Hippocampal formation (tissue), 2 donors: ENCODE measurements around the gene FCN3.

Experiments used
- DNase-seq, 2 donors: peaks; one replicate each; lab custom pipeline; 2025; lab: John Stamatoyannopoulos, UW

FCN3 gene

DNA sequence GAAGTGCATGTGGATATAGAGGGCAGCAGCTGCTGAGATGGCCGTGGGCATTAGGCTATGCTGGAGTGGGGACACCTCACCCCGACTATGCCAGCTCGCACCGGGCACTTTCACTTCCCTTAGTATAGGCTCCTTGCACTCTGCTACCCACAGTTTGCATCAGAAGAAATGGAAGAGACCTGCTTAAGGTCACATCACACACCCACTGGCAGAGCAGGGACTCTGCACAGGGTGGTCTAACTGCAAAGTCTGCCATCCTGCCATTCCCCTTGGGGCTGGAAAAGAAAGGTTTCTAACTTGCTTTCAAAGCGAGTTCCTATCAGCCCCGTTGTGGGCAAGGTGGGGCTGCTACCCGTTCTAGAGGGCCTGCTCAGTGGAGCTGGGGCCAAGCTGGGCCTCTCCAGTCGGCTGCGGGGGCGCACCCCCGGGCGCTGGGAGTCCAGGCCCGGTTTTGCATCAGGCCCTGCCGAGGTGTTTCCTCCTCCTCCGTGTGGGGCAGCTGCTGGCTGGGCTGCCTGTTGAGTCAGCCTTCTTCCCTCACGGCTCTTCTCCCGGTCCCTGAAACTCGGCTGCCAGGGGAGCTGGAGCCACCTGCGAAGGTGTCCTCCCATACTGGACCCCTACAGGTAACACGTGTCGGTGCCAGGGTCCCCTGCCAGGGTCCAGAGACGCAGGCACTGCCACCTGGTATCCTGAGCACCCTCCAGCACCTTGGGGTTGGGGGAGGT lies 32.9 kb downstream of the FCN3 start, which contains the start of gene SYTL1:
SYTL1 (plus strand) TSS at position 498 of the 728 bp plus-strand sequence. CDS start 3,313 bp downstream, outside the sequence.
- no peak for DNase-seq

DNA sequence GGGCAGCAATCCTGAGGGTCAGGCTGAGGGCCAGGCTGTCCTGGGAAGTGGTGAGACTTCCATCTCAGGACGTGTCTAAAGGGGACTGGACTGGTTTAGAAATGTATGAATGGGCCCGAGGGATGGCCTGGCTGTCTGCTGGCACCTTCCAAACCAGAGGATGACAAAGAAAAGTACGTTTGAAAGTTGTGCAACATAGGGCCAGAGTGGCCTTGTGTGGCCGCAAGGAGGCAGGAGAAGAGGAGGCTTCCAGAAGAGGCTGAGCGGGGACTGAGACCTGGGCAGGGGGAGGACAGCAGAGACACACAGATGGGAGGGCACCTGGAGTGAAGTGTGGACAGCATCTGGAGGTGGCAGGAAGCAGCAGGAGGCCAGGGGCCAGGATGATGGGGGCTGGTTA lies 35.4 kb downstream of the FCN3 start:
- no peak for DNase-seq

- no peak for DNase-seq
These were observed 35.9 kb downstream of the FCN3 start for GRCh38 chr1:27338751-27339150.

- DNase-seq, result no peak
These were observed 37.9 kb downstream of the FCN3 start for GRCh38 chr1:27336756-27337155.

GRCh38 chr1:27335506-27336422 lies 38.9 kb downstream of the FCN3 start:
- DNase-seq, result no peak

- DNase-seq, result no peak
These were observed 40.8 kb downstream of the FCN3 start for GRCh38 chr1:27333717-27334279.

DNA sequence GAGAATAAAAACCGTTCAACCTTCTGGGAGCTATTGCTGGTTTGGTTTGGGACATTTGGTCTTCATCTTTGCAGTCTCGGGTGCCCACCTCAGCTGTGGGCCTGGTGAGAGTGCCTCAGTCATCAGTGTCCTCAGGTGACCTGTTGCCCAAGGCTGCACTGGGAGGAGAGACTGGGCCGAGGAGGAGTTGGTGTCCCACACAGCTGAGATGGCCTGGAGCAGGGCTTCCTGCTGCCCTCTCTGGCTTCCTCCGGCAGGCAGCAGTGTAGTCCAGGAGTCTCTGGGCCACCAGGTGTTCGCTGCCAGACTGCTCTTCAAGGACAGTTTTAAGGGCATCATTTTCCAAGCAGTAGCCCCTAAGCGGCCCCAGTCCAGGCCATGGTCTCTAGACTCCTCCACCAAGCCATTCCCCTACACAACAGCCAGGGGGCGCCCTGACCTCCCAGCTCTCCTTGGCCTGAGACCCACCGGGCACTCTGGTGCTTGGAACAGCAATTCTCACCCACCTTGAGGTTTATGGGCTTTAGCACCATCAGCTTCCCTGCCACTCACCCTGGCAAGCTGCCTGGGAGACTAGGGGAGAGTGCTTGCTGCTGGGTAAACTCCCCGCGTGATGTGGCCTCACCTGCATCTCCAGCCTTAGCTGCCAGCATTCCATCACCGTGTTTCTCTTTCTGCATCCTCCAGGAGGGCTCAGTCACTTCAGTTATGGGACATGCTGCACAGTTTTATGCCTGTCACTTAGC lies 41.9 kb downstream of the FCN3 start:
- no peak for DNase-seq

DNA sequence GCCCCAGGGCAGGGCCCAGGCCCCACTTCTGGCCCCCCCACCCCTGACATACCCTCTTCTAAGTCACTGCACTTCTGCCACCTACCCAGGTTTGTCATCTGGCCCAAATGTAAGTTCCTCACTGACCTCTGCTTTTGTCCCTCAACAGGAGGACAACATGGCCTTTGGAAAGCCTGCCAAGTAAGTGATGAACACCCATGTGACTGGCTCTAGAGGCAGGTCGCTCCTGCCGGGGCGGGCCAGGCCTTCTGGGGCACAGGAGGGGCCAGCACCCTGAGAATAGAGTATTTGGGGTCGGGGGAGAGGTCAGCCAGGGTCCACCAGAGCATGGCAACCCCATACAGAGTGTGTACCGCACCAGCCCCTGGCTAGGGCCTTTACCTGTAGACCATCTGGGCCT lies 42.7 kb downstream of the FCN3 start:
- no peak for DNase-seq

DNA sequence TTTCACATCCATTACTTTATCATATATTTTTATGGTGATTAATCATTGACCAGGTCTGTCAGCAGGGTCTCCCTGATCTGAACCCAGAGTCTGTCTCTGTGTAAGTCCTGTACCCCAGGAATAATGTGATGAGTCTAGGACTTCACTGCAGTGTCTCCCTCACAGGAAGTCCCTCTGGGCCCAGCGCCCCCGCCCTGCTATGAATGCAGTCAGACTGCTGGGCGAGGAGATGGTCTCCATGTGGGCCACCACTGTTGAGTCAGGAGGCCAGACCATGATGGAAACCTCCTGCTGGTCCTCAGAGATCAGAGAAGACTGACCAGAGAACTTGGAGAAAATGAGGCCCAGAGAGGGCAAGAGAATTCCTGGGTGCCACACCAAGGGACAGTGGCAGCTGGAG lies 43.2 kb downstream of the FCN3 start:
- DNase-seq, result no peak

DNA sequence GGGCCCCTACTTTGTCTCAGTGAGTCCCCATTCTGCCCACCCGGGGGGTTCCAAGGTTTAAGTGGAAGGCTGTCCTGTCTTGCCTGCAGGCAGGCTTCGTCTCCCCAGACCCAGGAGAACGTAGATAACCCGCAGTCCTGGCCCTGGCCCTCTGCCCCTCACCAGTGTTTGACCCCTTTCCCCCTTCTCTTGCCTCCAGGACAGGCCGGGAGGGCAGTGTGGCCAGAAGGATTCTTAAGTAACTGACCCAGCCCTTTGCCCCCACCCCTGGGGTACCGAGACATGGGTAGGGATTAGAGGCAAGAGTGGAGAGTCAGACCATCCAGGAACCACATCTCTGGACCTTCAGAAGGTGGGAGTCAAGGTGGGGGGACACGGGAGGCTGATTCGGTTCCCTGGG lies 43.8 kb downstream of the FCN3 start:
- no peak for DNase-seq

DNA sequence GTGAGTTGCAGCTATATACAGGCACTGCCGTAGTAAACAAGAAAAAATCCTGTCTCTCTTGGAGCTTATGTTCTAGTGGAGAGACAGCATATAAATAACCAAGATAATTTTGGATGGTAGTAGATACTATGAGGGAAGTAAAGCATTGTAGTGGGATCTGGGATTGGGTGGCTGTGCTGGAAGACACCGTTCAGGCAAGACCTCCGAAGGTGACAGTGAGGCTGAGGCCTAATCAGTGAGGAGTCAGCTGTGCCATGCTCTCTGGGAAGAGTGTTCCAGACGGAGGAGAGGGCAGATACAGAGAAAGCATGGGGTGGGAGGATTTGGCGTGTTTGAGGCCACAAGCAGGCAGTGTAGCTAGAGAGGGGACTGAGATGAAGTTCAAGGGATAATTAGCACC lies 46.7 kb downstream of the FCN3 start:
- no peak for DNase-seq

- DNase-seq, result no peak
These were observed 49.3 kb downstream of the FCN3 start for GRCh38 chr1:27325286-27325685.

- no peak for DNase-seq
These were observed 51.9 kb downstream of the FCN3 start for GRCh38 chr1:27322569-27323240.

GRCh38 chr1:27321813-27322568 lies 52.6 kb downstream of the FCN3 start, which contains the start of gene TMEM222:
Gene TMEM222 (plus strand): TSS chr1:27322163. CDS start chr1:27322198, 35 bp downstream.
- peak; percentile 96 to 98 for DNase-seq
